ENCODE results near the gene MAL. TPM values are rescaled to one million over a fixed set of nuclear protein-coding genes. Genes with fewer than 3 reads are reported as not detected.

The MAL gene
- total RNA-seq, 3 donors from 2014 or later, result 5.6 to 6.1 (median 6.1) TPM

GRCh38 chr2:95059656-95060370 is 34.3 kb downstream of the MAL start:
- H3K36me3 Mint-ChIP-seq (ENCODE audit: insufficient read depth), result no peaks in the 10 kb centered on the region
- no peaks in the 10 kb centered on the region for H3K9me3 Mint-ChIP-seq
- H3K27me3 Mint-ChIP-seq (ENCODE audit: low read depth), result no peaks in the 10 kb centered on the region
- DNase-seq, result no peak
- no peak for ATAC-seq
- H3K4me1 Mint-ChIP-seq (ENCODE audit: low read depth), result peaks cover 47% of the 10 kb centered on the region
- H3K4me3 Mint-ChIP-seq, result no peak overlapping the region

GRCh38 chr2:95060446-95061118 is 35.1 kb downstream of the MAL start:
- no peaks in the 10 kb centered on the region for H3K36me3 Mint-ChIP-seq (ENCODE audit: insufficient read depth)
- no peak overlapping the region for H3K4me3 Mint-ChIP-seq
- peaks cover 40% of the 10 kb centered on the region for H3K4me1 Mint-ChIP-seq (ENCODE audit: low read depth)
- H3K27me3 Mint-ChIP-seq (ENCODE audit: low read depth), result no peaks in the 10 kb centered on the region
- no peaks in the 10 kb centered on the region for H3K9me3 Mint-ChIP-seq
- no peak for ATAC-seq
- DNase-seq, result no peak

- ATAC-seq (no peak), DNase-seq (no peak)
- H3K36me3 Mint-ChIP-seq (ENCODE audit: insufficient read depth), result no peaks in the 10 kb centered on the region
- no peaks in the 10 kb centered on the region for H3K9me3 Mint-ChIP-seq
- peaks cover 34% of the 10 kb centered on the region for H3K4me1 Mint-ChIP-seq (ENCODE audit: low read depth)
- H3K4me3 Mint-ChIP-seq, result no peak overlapping the region
- no peaks in the 10 kb centered on the region for H3K27me3 Mint-ChIP-seq (ENCODE audit: low read depth)
These were observed 35.6 kb downstream of the MAL start for GRCh38 chr2:95061119-95061512.

- Mint-ChIP-seq H3K9me3 (no peaks in the 10 kb centered on the region), H3K4me3 (no peak overlapping the region), H3K27me3 (ENCODE audit: low read depth) (no peaks in the 10 kb centered on the region), H3K36me3 (ENCODE audit: insufficient read depth) (no peaks in the 10 kb centered on the region), H3K4me1 (ENCODE audit: low read depth) (peaks cover 30% of the 10 kb centered on the region)
- ATAC-seq, result peak; percentile 37 to 59
- no peak for DNase-seq
These were observed 36.2 kb downstream of the MAL start for GRCh38 chr2:95061601-95062183.

- Mint-ChIP-seq H3K4me1 (ENCODE audit: low read depth) (peaks cover 30% of the 10 kb centered on the region), H3K36me3 (ENCODE audit: insufficient read depth) (no peaks in the 10 kb centered on the region), H3K4me3 (peak overlapping the region; percentile 4), H3K27me3 (ENCODE audit: low read depth) (no peaks in the 10 kb centered on the region), H3K9me3 (no peaks in the 10 kb centered on the region)
- ATAC-seq (peak in 1 of 2 donors; percentile 39), DNase-seq (no peak)
These were observed 37.0 kb downstream of the MAL start for GRCh38 chr2:95062242-95063085.

GRCh38 chr2:95063086-95063958 is 37.8 kb downstream of the MAL start:
- no peak overlapping the region for H3K4me3 Mint-ChIP-seq

GRCh38 chr2:95068256-95068655 is 42.7 kb downstream of the MAL start:
- no peak for ATAC-seq
- peaks cover 14% of the 10 kb centered on the region for H3K4me1 Mint-ChIP-seq (ENCODE audit: low read depth)
- H3K9me3 Mint-ChIP-seq, result peaks cover 5% of the 10 kb centered on the region
- no peaks in the 10 kb centered on the region for H3K27me3 Mint-ChIP-seq (ENCODE audit: low read depth)
- H3K4me3 Mint-ChIP-seq, result no peak overlapping the region
- no peaks in the 10 kb centered on the region for H3K36me3 Mint-ChIP-seq (ENCODE audit: insufficient read depth)
- no peak for DNase-seq

More at GRCh38 chr2:95063086-95063958, 37.8 kb downstream of the MAL start:
- no peaks in the 10 kb centered on the region for H3K27me3 Mint-ChIP-seq (ENCODE audit: low read depth)
- ATAC-seq (no peak), DNase-seq (no peak)
- peaks cover 30% of the 10 kb centered on the region for H3K4me1 Mint-ChIP-seq (ENCODE audit: low read depth)
- no peaks in the 10 kb centered on the region for H3K9me3 Mint-ChIP-seq
- H3K36me3 Mint-ChIP-seq (ENCODE audit: insufficient read depth), result no peaks in the 10 kb centered on the region

GRCh38 chr2:95069465-95069864 is 44.0 kb downstream of the MAL start:
- Mint-ChIP-seq H3K4me3 (no peak overlapping the region), H3K4me1 (ENCODE audit: low read depth) (peaks cover 18% of the 10 kb centered on the region), H3K36me3 (ENCODE audit: insufficient read depth) (no peaks in the 10 kb centered on the region), H3K27me3 (ENCODE audit: low read depth) (no peaks in the 10 kb centered on the region), H3K9me3 (peaks cover 5% of the 10 kb centered on the region)
- ATAC-seq, result no peak
- DNase-seq, result no peak

- DNase-seq (no peak), ATAC-seq (no peak)
- no peaks in the 10 kb centered on the region for H3K27me3 Mint-ChIP-seq (ENCODE audit: low read depth)
- H3K36me3 Mint-ChIP-seq (ENCODE audit: insufficient read depth), result no peaks in the 10 kb centered on the region
- peaks cover 5% of the 10 kb centered on the region for H3K9me3 Mint-ChIP-seq
- no peak overlapping the region for H3K4me3 Mint-ChIP-seq
- H3K4me1 Mint-ChIP-seq (ENCODE audit: low read depth), result peaks cover 41% of the 10 kb centered on the region
These were observed 46.3 kb downstream of the MAL start for GRCh38 chr2:95071856-95072255.

GRCh38 chr2:95072424-95072823 is 46.9 kb downstream of the MAL start:
- H3K4me3 Mint-ChIP-seq, result no peak overlapping the region
- no peak for ATAC-seq
- no peaks in the 10 kb centered on the region for H3K36me3 Mint-ChIP-seq (ENCODE audit: insufficient read depth)
- H3K27me3 Mint-ChIP-seq (ENCODE audit: low read depth), result no peaks in the 10 kb centered on the region
- DNase-seq, result no peak
- H3K9me3 Mint-ChIP-seq, result peaks cover 5% of the 10 kb centered on the region
- H3K4me1 Mint-ChIP-seq (ENCODE audit: low read depth), result peaks cover 44% of the 10 kb centered on the region

- no peaks in the 10 kb centered on the region for H3K27me3 Mint-ChIP-seq (ENCODE audit: low read depth)
- no peak for DNase-seq
- peaks cover 54% of the 10 kb centered on the region for H3K4me1 Mint-ChIP-seq (ENCODE audit: low read depth)
- H3K9me3 Mint-ChIP-seq, result peaks cover 5% of the 10 kb centered on the region
- no peak overlapping the region for H3K4me3 Mint-ChIP-seq
- no peaks in the 10 kb centered on the region for H3K36me3 Mint-ChIP-seq (ENCODE audit: insufficient read depth)
- no peak for ATAC-seq
These were observed 48.6 kb downstream of the MAL start for GRCh38 chr2:95073856-95074662.

- Mint-ChIP-seq H3K9me3 (peaks cover 5% of the 10 kb centered on the region), H3K27me3 (ENCODE audit: low read depth) (no peaks in the 10 kb centered on the region), H3K4me3 (peak overlapping the region; percentile 54), H3K36me3 (ENCODE audit: insufficient read depth) (no peaks in the 10 kb centered on the region), H3K4me1 (ENCODE audit: low read depth) (peaks cover 59% of the 10 kb centered on the region)
- DNase-seq, result peak; percentile 62
- ATAC-seq, result peak; percentile 61 to 65
These were observed 49.3 kb downstream of the MAL start for GRCh38 chr2:95074663-95075439.
